ENCODE measurements around the gene LMO3.

Gene LMO3

GRCh38 chr12:16619537-16619936 is 13.6 kb upstream of the LMO3 start:
- DNase-seq (ENCODE audit: extremely low spot score), result no peak
- CTCF ChIA-PET, result no interaction called here
- TF ChIP-seq ZNF384 (IDR thresholded peaks at IDR 0.05) (no peak), NFRKB (IDR thresholded peaks at IDR 0.05) (no peak), ELF4 (IDR thresholded peaks at IDR 0.05) (no peak), FOXA1 (IDR thresholded peaks at IDR 0.05) (no peak), BHLHE40 (IDR thresholded peaks at IDR 0.05; ENCODE audit: borderline replicate concordance) (no peak), HDGF (IDR thresholded peaks at IDR 0.05; ENCODE audit: borderline replicate concordance) (no peak), FOXK2 (IDR thresholded peaks at IDR 0.05) (no peak), TARDBP (IDR thresholded peaks at IDR 0.05) (no peak), PKNOX1 (IDR thresholded peaks at IDR 0.05) (no peak), L3MBTL2 (conservative IDR thresholded peaks at IDR 0.05) (no peak)
- POLR2A ChIA-PET, result no interaction called here

GRCh38 chr12:16618256-16618655 is 12.3 kb upstream of the LMO3 start:
- TF ChIP-seq SP1 (IDR thresholded peaks at IDR 0.05) (no peak), SUZ12 (IDR thresholded peaks at IDR 0.05) (no peak), ZNF384 (IDR thresholded peaks at IDR 0.05) (no peak), FOXM1 (IDR thresholded peaks at IDR 0.05; ENCODE audit: borderline replicate concordance) (no peak), L3MBTL2 (conservative IDR thresholded peaks at IDR 0.05) (no peak)
- POLR2A ChIA-PET, result no interaction called here
- CTCF ChIA-PET, result no interaction called here
- DNase-seq (ENCODE audit: extremely low spot score), result no peak

GRCh38 chr12:16613199-16613598 is 7.2 kb upstream of the LMO3 start:
- TF ChIP-seq ZNF384 (IDR thresholded peaks at IDR 0.05) (no peak), ARNT (IDR thresholded peaks at IDR 0.05) (no peak), FOXM1 (IDR thresholded peaks at IDR 0.05; ENCODE audit: borderline replicate concordance) (no peak), ELF4 (IDR thresholded peaks at IDR 0.05) (no peak), NFRKB (IDR thresholded peaks at IDR 0.05) (no peak), PKNOX1 (IDR thresholded peaks at IDR 0.05) (no peak), TARDBP (IDR thresholded peaks at IDR 0.05) (no peak), BHLHE40 (IDR thresholded peaks at IDR 0.05; ENCODE audit: borderline replicate concordance) (no peak), CTBP1 (IDR thresholded peaks at IDR 0.05; ENCODE audit: borderline replicate concordance) (no peak), LEF1 (IDR thresholded peaks at IDR 0.05; ENCODE audit: borderline replicate concordance) (no peak), FOXK2 (IDR thresholded peaks at IDR 0.05) (no peak), FOXA1 (IDR thresholded peaks at IDR 0.05) (no peak), HDGF (IDR thresholded peaks at IDR 0.05; ENCODE audit: borderline replicate concordance) (no peak)
- ChIA-PET POLR2A (no interaction called here), CTCF (interaction anchor here (0.7 kb wide), 1 partner anchor 11 kb away, joined by 5 read pairs; no protein-coding TSS in a partner anchor)
- DNase-seq (ENCODE audit: extremely low spot score), result no peak

- DNase-seq (ENCODE audit: extremely low spot score), result no peak
- TF ChIP-seq ELF4 (IDR thresholded peaks at IDR 0.05), result no peak
- TF ChIP-seq CTBP1 (IDR thresholded peaks at IDR 0.05; ENCODE audit: borderline replicate concordance), result no peak
- no peak for TF ChIP-seq ARNT (IDR thresholded peaks at IDR 0.05)
- TF ChIP-seq TARDBP (IDR thresholded peaks at IDR 0.05), result no peak
- no peak for TF ChIP-seq NFRKB (IDR thresholded peaks at IDR 0.05)
- no peak for TF ChIP-seq PKNOX1 (IDR thresholded peaks at IDR 0.05)
- no peak for TF ChIP-seq HDGF (IDR thresholded peaks at IDR 0.05; ENCODE audit: borderline replicate concordance)
- TF ChIP-seq LEF1 (IDR thresholded peaks at IDR 0.05; ENCODE audit: borderline replicate concordance), result no peak
- CTCF ChIA-PET, result interaction anchor here (0.7 kb wide), 1 partner anchor 10 kb away, joined by 5 read pairs; no protein-coding TSS in a partner anchor
- POLR2A ChIA-PET, result interaction anchor here (0.6 kb wide), 1 partner anchor 25 kb away, joined by 3 read pairs; no protein-coding TSS in a partner anchor
These were observed 6.7 kb upstream of the LMO3 start for GRCh38 chr12:16612647-16613046.

- no peak for DNase-seq (ENCODE audit: extremely low spot score)
- no peak for TF ChIP-seq CTBP1 (IDR thresholded peaks at IDR 0.05; ENCODE audit: borderline replicate concordance)
- no peak for TF ChIP-seq ZNF384 (IDR thresholded peaks at IDR 0.05)
- ChIA-PET CTCF (no interaction called here), POLR2A (no interaction called here)
These were observed 5.2 kb upstream of the LMO3 start for GRCh38 chr12:16611146-16611545.

- no peak for DNase-seq (ENCODE audit: extremely low spot score)
- ChIA-PET CTCF (no interaction called here), POLR2A (no interaction called here)
- TF ChIP-seq NFRKB (IDR thresholded peaks at IDR 0.05) (no peak), L3MBTL2 (conservative IDR thresholded peaks at IDR 0.05) (no peak), ELF4 (IDR thresholded peaks at IDR 0.05) (no peak), SUZ12 (IDR thresholded peaks at IDR 0.05) (no peak), FOXK2 (IDR thresholded peaks at IDR 0.05) (no peak), BHLHE40 (IDR thresholded peaks at IDR 0.05; ENCODE audit: borderline replicate concordance) (no peak), TARDBP (IDR thresholded peaks at IDR 0.05) (no peak), FOXM1 (IDR thresholded peaks at IDR 0.05; ENCODE audit: borderline replicate concordance) (no peak), FOXA1 (IDR thresholded peaks at IDR 0.05) (no peak), LEF1 (IDR thresholded peaks at IDR 0.05; ENCODE audit: borderline replicate concordance) (no peak), HDGF (IDR thresholded peaks at IDR 0.05; ENCODE audit: borderline replicate concordance) (no peak), ARNT (IDR thresholded peaks at IDR 0.05) (no peak)
These were observed 4.8 kb upstream of the LMO3 start for GRCh38 chr12:16610743-16611142.

GRCh38 chr12:16610001-16610585 is 4.1 kb upstream of the LMO3 start:
- no peak for TF ChIP-seq HDGF (IDR thresholded peaks at IDR 0.05; ENCODE audit: borderline replicate concordance)
- no peak for TF ChIP-seq FOXM1 (IDR thresholded peaks at IDR 0.05; ENCODE audit: borderline replicate concordance)
- no peak for TF ChIP-seq TARDBP (IDR thresholded peaks at IDR 0.05)
- no peak for TF ChIP-seq CTBP1 (IDR thresholded peaks at IDR 0.05; ENCODE audit: borderline replicate concordance)
- TF ChIP-seq ZNF384 (IDR thresholded peaks at IDR 0.05), result no peak
- TF ChIP-seq SP1 (IDR thresholded peaks at IDR 0.05), result no peak
- TF ChIP-seq ARNT (IDR thresholded peaks at IDR 0.05), result no peak
- TF ChIP-seq SUZ12 (IDR thresholded peaks at IDR 0.05), result no peak
- TF ChIP-seq ELF4 (IDR thresholded peaks at IDR 0.05), result no peak

More at GRCh38 chr12:16610001-16610585, 4.1 kb upstream of the LMO3 start:
- ChIA-PET CTCF (interaction anchor here (0.6 kb wide), 1 partner anchor 278 kb away, joined by 4 read pairs; no protein-coding TSS in a partner anchor), POLR2A (no interaction called here)
- DNase-seq (ENCODE audit: extremely low spot score), result no peak
